GM18517 (cell line): ENCODE measurements around the gene CIDEC.

ENCODE experiments used
- ATAC-seq: cut with Tn5 transposase; IDR thresholded peaks from one replicate; pipeline ENCODE4 v1.9.1; 2021; ENCODE audit warnings: mild to moderate bottlenecking, moderate library complexity; ENCODE audit not compliant: unreplicated experiment

CIDEC gene

GRCh38 chr3:9879830-9880549 lies at the start of gene CIDEC:
Gene CIDEC (minus strand): TSS chr3:9880253. CDS start chr3:9878486, 1,767 bp downstream.
- no peak for ATAC-seq

DNA sequence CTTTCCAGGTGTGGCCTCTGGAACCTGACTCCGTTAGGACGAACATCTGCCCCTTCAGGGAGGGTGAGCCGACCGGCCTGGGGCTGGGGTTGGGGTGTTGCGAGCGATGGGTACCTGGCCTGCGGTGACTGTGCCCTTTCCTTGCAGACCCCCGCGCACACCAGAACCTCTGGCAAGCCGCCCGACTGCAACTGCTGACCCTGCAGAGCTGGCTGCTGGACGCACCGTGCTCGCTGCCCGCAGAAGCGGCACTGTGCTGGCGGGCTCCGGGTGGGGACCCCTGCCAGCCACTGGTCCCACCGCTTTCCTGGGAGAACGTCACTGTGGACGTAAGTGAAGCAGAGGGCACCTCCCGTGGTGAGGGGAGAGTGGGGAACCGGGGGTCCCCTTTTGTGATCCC lies 48.1 kb upstream of the CIDEC start:
- ATAC-seq = no peak

DNA sequence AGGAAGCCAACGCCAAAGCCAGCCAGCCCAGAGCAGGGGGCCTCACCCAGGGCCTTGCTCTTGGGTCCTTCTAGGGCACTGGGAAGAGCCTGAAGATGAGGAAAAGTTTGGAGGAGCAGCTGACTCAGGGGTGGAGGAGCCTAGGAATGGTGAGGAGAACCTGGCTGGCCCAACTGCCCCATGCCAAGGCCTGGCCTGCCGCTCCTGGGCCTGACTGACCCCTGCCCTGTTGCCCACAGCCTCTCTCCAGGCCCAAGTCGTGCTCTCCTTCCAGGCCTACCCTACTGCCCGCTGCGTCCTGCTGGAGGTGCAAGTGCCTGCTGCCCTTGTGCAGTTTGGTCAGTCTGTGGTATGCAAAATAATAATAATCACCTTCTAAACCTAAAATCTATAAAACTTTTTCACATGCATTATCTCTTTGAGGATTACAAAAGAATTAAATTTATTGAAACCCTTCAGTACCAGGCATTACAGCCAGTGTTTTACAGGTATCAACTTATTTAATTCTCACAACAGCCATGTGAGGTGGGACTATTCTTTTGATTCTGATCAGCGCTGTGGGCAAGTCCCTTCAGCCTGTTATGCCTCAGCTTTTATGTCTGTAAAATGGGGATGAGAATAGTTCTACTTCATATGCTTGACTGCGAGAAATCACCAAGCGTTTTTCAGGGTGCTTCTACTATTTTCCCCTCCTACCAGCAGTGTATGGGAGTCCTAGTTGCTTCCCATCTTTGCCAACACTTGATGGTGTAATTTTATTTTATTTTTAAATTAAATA lies 38.4 kb upstream of the CIDEC start:
- ATAC-seq = no peak

- ATAC-seq = no peak
Observed at GRCh38 chr3:9917820-9918219, 37.8 kb upstream of the CIDEC start.

GRCh38 chr3:9916734-9917680 lies 37.0 kb upstream of the CIDEC start, which contains the start of gene IL17RC:
Gene IL17RC (plus strand): TSS chr3:9917098. CDS start chr3:9917316, 218 bp downstream.
- ATAC-seq = no peak

- ATAC-seq = no peak
Observed at GRCh38 chr3:9916346-9916733, 36.3 kb upstream of the CIDEC start.

DNA sequence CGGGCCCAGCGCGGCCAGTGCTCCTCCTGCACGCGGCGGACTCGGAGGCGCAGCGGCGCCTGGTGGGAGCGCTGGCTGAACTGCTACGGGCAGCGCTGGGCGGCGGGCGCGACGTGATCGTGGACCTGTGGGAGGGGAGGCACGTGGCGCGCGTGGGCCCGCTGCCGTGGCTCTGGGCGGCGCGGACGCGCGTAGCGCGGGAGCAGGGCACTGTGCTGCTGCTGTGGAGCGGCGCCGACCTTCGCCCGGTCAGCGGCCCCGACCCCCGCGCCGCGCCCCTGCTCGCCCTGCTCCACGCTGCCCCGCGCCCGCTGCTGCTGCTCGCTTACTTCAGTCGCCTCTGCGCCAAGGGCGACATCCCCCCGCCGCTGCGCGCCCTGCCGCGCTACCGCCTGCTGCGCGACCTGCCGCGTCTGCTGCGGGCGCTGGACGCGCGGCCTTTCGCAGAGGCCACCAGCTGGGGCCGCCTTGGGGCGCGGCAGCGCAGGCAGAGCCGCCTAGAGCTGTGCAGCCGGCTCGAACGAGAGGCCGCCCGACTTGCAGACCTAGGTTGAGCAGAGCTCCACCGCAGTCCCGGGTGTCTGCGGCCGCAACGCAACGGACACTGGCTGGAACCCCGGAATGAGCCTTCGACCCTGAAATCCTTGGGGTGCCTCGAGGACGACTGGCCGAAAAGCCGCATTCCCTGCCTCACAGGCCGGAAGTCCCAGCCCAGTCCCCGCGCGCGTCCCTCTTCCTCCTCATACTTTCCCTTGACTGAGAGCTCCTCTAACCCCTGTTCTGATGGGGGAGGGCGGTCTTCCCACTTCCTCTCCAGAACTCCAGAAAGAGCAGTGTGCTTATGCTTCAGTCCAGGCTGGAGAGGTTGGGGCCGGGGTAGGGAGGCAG lies 35.4 kb upstream of the CIDEC start:
- no peak for ATAC-seq

- no peak for ATAC-seq
Observed at GRCh38 chr3:9914559-9915253, 34.7 kb upstream of the CIDEC start.

GRCh38 chr3:9914011-9914410 lies 34.0 kb upstream of the CIDEC start:
- ATAC-seq = no peak

GRCh38 chr3:9913601-9914000 lies 33.5 kb upstream of the CIDEC start:
- no peak for ATAC-seq

DNA sequence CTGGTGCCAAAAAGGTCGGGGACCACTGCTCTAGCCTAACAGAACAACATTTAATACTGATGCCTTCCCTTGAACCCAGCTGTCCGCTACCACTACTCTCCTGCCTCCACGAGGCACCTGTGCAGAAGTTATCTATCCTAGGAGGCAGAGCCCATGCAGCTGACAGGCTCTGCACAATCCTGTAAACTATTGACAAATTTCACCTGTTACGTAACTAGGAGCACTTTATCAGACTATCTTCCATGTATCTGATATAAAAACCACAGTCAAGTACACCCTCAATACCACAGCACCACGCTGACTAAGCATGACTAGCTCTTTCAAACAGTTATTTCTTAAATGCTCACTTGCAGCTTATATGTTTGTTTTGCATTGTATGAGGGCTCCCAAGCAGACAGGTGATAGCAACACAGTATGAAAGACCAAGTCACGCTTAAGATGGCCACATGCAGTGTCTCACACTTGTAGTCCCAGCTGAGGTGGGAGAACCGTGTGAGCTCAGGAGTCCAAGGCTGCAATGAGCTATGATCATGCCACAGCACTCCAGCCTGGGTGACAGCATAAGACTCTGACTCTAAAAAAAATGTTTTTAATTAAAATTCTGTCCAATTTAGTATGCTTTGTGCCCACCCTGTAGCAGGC lies 32.4 kb upstream of the CIDEC start:
- ATAC-seq = no peak

GRCh38 chr3:9911863-9912262 lies 31.8 kb upstream of the CIDEC start:
- no peak for ATAC-seq

- no peak for ATAC-seq
Observed at GRCh38 chr3:9909221-9910013, 29.4 kb upstream of the CIDEC start.

GRCh38 chr3:9908286-9908685 lies 28.2 kb upstream of the CIDEC start:
- ATAC-seq = no peak

DNA sequence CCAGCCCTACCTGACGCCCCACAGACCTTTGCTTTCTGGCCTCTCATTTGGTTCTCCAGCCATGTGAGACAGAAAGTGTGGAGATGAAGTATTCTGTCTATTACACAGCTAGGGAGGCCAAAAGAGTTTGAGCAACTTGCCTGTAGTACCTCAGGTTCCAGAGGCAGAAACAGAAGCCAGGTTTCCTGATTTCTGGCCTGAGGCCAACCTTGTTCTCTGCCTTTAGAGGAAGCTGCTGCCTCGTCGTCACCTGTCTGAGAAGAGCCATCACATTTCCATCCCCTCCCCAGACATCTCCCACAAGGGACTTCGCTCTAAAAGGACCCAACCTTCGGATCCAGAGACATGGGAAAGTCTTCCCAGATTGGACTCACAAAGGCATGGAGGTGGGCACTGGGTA lies 26.4 kb upstream of the CIDEC start:
- no peak for ATAC-seq

GRCh38 chr3:9903904-9904303 lies 23.9 kb upstream of the CIDEC start:
- no peak for ATAC-seq

GRCh38 chr3:9903238-9903624 lies 23.2 kb upstream of the CIDEC start:
- no peak for ATAC-seq
